Astrocyte (in vitro differentiated cells and primary cell): Measurements from ENCODE around the gene SYNPO2.

Experiments used
- CTCF ChIP-seq: IDR thresholded peaks from 2 replicates; pipeline ENCODE4 v1.5.1; 2011; ENCODE audit warnings: low read depth, mild to moderate bottlenecking, inconsistent platforms, low read length, moderate library complexity; ENCODE audit not compliant: insufficient read depth
- EZH2 ChIP-seq: IDR thresholded peaks from 2 replicates; pipeline ENCODE4 v1.6.1; 2012; ENCODE audit warnings: mild to moderate bottlenecking, low read length, inconsistent platforms; ENCODE audit not compliant: insufficient read depth

DNA sequence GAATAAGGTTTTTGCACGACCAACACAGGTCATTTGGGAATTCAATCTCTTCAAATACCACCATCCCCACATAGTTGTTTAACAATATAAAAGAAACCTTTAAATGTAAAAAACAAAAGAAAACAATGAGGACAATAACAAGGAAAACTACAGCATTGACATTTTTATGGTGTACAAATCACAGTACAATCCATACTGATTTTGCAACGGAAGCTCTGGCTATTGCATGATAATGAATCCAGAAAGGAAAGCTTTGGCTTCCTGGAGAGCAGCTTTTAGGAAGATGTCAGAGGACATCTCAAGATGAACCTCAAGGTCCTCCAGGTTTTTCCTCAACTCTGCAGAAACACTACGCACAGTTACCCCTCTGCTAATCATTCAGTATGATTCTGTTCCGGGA lies 135.4 kb downstream of the SYNPO2 start:
- TF ChIP-seq CTCF (no peak), EZH2 (no peak)
